ENCODE measurements around the gene ACSM6. TPM values are rescaled to one million over a fixed set of nuclear protein-coding genes. Genes with fewer than 3 reads are reported as not detected.

The ACSM6 gene
- total and polyA plus RNA-seq, 2 of the 8 experiments (the other 6 are each of a cell fraction or from before 2014, with no cell fraction given) = 0.33 TPM; not detected in 1

GRCh38 chr10:95233377-95234034 lies 39.5 kb downstream of the ACSM6 start:
- Histone ChIP-seq H4K8ac (ENCODE audit: extremely low read depth, insufficient read depth, low read length) (no peak overlapping the region), H3K4me1 (replicated peaks in 1 of 4; ENCODE audit: control insufficient read depth in 3 of 4, insufficient read depth in 4 of 4, low read length in 3 of 4) (peaks cover 4 to 23% (median 22%) of the 10 kb centered on the region in 4 experiments; a peak in 6 of 7 replicates), H2BK120ac (replicated peaks; ENCODE audit: low read depth, low read length) (peak overlapping the region; percentile 22), H3K4ac (replicated peaks; ENCODE audit: insufficient read length, low read depth, low read length) (peak overlapping the region; percentile 20), H3K18ac (ENCODE audit: extremely low read depth, low read length) (peak overlapping the region; percentile 71), H4K20me1 (replicated peaks in 1 of 2; ENCODE audit: control insufficient read depth in 1 of 2, insufficient read depth in 2 of 2, low read length in 2 of 2) (no peaks in the 10 kb centered on the region), H3K56ac (replicated peaks; ENCODE audit: insufficient read length, low read depth, low read length) (no peak overlapping the region), H2AFZ (ENCODE audit: low read length) (no peak overlapping the region), H3K4me2 (ENCODE audit: insufficient read depth in 1 of 2, low read depth in 2 of 2, low read length in 2 of 2) (no peak overlapping the region), H3K79me2 (ENCODE audit: control insufficient read depth in 1 of 2, insufficient read depth in 2 of 2, low read length in 2 of 2) (no peaks in the 10 kb centered on the region), H3K79me1 (ENCODE audit: low read depth, low read length) (no peaks in the 10 kb centered on the region), H3K9ac (replicated peaks in 1 of 4; ENCODE audit: extremely low read depth in 1 of 4, low read depth in 3 of 4, low read length in 3 of 4) (no peak overlapping the region), H2BK20ac (ENCODE audit: low read length) (peak overlapping the region; percentile 74; the same call in 1 of the 2 replicates), H3K23me2 (ENCODE audit: low read depth, low read length) (peaks cover 7% of the 10 kb centered on the region), H4K5ac (ENCODE audit: insufficient read length, low read depth, low read length) (peak overlapping the region; percentile 30), H3K27ac (ENCODE audit: low read depth, low read length) (no peak overlapping the region), H4K91ac (replicated peaks; ENCODE audit: insufficient read length, low read length) (peak overlapping the region; percentile 89), H3K4me3 (ENCODE audit: extremely low read depth in 1 of 4, insufficient read depth in 2 of 4, low read depth in 3 of 4, low read length in 4 of 4) (no peak overlapping the region), H3K27me3 (replicated peaks in 1 of 4; ENCODE audit: control insufficient read depth in 3 of 4, extremely low read depth in 1 of 4, insufficient read depth in 3 of 4, low read length in 3 of 4) (no peaks in the 10 kb centered on the region), H3K9me3 (ENCODE audit: insufficient read depth in 2 of 2, low read depth in 1 of 2, low read length in 1 of 2) (no peaks in the 10 kb centered on the region), H3K36me3 (ENCODE audit: control insufficient read depth in 2 of 4, insufficient read depth in 4 of 4, low read length in 3 of 4) (peaks cover 6 to 40% (median 19%) of the 10 kb centered on the region in 4 experiments; a peak in 5 of 8 replicates), H2BK15ac (ENCODE audit: low read length) (peak overlapping the region; percentile 51), H2BK5ac (ENCODE audit: low read depth, low read length) (peak overlapping the region; percentile 98; the same call in 1 of the 2 replicates), H3K23ac (ENCODE audit: insufficient read length) (no peak overlapping the region), H2BK12ac (ENCODE audit: low read depth, low read length) (peak overlapping the region; percentile 32; the same call in 1 of the 2 replicates), H2AK5ac (ENCODE audit: low read depth, low read length) (peak overlapping the region; percentile 93; the same call in 1 of the 2 replicates), H3K14ac (ENCODE audit: insufficient read length) (no peak overlapping the region)
- TF ChIP-seq RAD21 (IDR thresholded peaks at IDR 0.05 in 1 of 2, conservative IDR thresholded peaks at IDR 0.05 in 1 of 2; ENCODE audit: low read depth in 2 of 2, low read length in 2 of 2) = no peak
- peak; percentile 22 for TF ChIP-seq TAF7 (optimal IDR thresholded peaks at IDR 0.05; ENCODE audit: borderline replicate concordance, low read depth, low read length)
- TF ChIP-seq SUZ12 (IDR thresholded peaks at IDR 0.05; ENCODE audit: low read length) = no peak
- no peak for FAIRE-seq
- WGBS, 2 experiments (ENCODE audit: extremely low coverage in 1 of 2, insufficient coverage in 1 of 2, insufficient read length in 1 of 2, insufficient replicate concordance in 2 of 2, low coverage in 1 of 2, low lambda C conversion rate in 2 of 2, missing lambda C conversion rate in 1 of 2) = 100% methylated on average over 2 of the region's 2 CpGs; no CpG with 5 or more reads in 1 of the 2 experiments
- DNase-seq (ENCODE audit: low read depth in 1 of 2, low spot score in 2 of 2) = no peak
- ChIA-PET CTCF (ENCODE audit: partially characterized antibody) (interaction anchor here (0.7 to 16.4 kb wide), 10 partner anchors 9 to 141 kb away, joined by 3 to 363 read pairs (median 4); no protein-coding TSS in a partner anchor), POLR2A (ENCODE audit: partially characterized antibody) (interaction anchor here (1.0 to 5.9 kb wide), 4 partner anchors 11 to 104 kb away, joined by 3 to 57 read pairs (median 5); partner anchors contain the start of gene ACSM6)

Data from H1 (cell line).